A673 (cell line): ENCODE data around the gene RAB14.

Experiments
- CTCF ChIP-seq: fragments of 300-800, 200-600 bp; sonication (generic); conservative IDR thresholded peaks from 2 replicates; pipeline ENCODE4 v1.5.1; 2017; ENCODE audit warnings: low read depth, mild to moderate bottlenecking, antibody characterized with exemption, low read length, moderate library complexity, mixed read lengths
- EZH2 ChIP-seq: fragments of 200-600 bp; sonication (generic); IDR thresholded peaks from 2 replicates; pipeline ENCODE4 v1.6.1; 2017; ENCODE audit warnings: borderline replicate concordance, low read depth, mild to moderate bottlenecking, mixed read lengths, antibody characterized with exemption, low read length; ENCODE audit not compliant: poor library complexity, severe bottlenecking

GRCh38 chr9:121201045-121201737, 478 bp downstream of the RAB14 start:
- TF ChIP-seq CTCF (no peak), EZH2 (no peak)
